Islet precursor cell (in vitro differentiated cells): ENCODE measurements around the gene KLK14.

ENCODE experiments used
- DNase-seq: peaks from one replicate; pipeline ENCODE4 v3.0.0-alpha.2; 2018

Gene KLK14

GRCh38 chr19:51031880-51032225 is 50.8 kb downstream of the KLK14 start:
- no peak for DNase-seq

- no peak for DNase-seq
Observed at GRCh38 chr19:51031220-51031879, 51.3 kb downstream of the KLK14 start.

GRCh38 chr19:51030631-51031030 is 52.1 kb downstream of the KLK14 start:
- DNase-seq = no peak

GRCh38 chr19:51029718-51030117 is 53.0 kb downstream of the KLK14 start:
- no peak for DNase-seq
